Right forelimb (tissue), 1 donor: ENCODE data around the gene PRDX2.

ENCODE experiments used
- DNase-seq: peaks from one replicate; pipeline ENCODE4 v3.0.0-alpha.2; 2018

PRDX2 gene

GRCh38 chr19:12749938-12750521 is 51.6 kb downstream of the PRDX2 start:
- DNase-seq: no peak

GRCh38 chr19:12748489-12748888 is 53.1 kb downstream of the PRDX2 start:
- no peak for DNase-seq
